Amniotic epithelial cell (primary cell): ENCODE measurements around the gene TAOK1.

Experiments
- DNase-seq: peaks from one replicate; pipeline ENCODE4 v3.0.0-alpha.2; 2010; ENCODE audit warnings: low read depth

Gene TAOK1

GRCh38 chr17:29379084-29379991, 10.8 kb upstream of the TAOK1 start:
- peak; percentile 90 for DNase-seq

- DNase-seq, result no peak
Observed at GRCh38 chr17:29383686-29384085, 6.5 kb upstream of the TAOK1 start.

- DNase-seq, result no peak
Observed at GRCh38 chr17:29384901-29385300, 5.3 kb upstream of the TAOK1 start.

DNA sequence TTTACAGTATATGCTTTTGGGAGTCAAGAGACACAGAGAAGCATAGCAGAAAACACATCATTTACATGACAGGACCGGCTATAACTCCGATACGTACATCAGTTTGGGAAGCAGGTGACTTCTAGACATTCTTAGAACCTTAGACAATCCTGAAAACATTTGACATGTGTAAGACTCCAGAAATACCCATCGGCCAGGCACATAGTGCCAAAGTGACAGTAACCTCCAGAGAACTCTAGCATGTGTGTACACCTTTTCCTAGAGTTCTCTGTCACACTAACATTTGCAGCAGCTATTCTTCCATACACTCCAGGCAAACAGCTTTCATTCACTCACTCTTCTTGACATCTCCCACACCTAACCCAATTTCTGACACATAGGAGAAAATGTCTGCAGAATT, 3.4 kb upstream of the TAOK1 start:
- DNase-seq, result no peak

- no peak for DNase-seq
Observed at GRCh38 chr17:29388937-29389336, 1.2 kb upstream of the TAOK1 start.

DNA sequence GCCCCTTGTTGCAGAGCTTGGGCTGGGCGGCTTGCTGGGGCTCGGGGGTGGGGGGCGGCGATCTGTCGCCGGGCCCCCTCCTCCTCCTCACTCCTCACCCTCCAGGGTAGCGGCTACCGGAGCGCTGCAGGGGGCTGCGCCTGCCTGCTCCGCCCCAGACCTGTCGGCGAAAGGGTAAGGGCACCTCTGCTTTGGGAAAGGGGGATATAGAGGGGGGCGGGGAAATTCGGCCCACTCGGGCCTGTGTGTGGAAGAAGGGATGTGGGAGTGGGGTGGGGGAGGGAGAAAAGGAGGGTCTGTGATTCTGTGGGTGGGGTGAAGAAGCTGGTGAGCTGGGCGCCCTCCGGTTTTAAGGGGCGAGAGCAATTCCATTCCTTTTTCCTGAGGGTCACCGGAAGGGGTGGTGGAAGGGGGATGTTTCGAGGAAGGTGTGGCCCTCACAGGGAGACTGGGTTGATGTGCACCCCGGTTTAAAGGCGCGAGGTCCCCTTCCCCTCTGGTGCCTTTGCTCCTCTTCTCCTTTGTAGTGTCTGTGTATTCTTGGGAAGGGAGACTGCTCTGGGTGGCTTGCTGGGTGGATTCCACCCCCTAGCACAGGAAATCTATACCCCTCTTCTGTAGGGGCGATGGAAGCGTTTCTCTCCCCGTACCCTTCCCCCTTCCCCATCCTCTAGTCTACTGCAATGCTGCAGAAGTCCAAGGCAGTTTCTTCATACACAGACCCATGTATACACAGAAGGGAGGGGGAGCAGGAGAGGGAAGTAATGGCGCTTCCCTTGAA, 878 bp downstream of the TAOK1 start:
- peak; percentile 62 for DNase-seq

DNA sequence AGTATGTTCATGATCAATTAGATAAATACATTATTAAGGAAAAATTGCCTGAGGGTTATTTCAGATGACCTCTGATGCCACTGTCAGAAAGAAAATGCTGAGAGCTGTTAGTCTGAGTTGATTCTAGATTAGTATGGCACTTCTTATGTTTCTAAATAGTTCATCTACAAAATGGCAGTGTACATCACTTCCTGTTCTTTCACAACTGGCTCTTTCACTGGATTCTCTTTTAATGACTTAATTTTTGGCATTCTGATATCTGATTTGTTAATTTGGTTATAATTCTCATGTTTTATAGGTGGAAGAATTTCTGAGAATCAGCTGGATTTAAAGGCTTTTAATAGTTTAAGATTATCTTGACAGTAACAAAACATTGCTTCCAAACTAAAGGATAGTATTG, 3.3 kb downstream of the TAOK1 start:
- peak; percentile 69 for DNase-seq

DNA sequence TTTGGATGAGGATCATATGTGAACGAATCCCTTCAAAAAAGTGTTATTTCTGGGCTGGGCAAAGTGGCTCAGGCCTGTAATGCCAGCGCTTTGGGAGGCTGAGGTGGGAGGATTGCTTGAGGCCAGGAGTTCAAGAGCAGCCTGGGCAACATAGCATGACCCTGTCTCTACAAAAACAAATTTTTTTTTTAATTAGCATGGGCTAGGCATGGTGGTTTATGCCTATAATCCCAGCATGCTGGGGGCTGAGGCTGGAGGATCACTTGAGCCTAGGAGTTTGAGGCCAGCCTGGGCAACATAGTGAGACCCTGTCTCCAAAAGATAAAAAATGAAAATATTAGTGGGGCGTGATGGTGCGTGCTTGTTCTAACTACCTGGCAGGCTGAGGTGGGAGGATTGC, 4.6 kb downstream of the TAOK1 start:
- no peak for DNase-seq

DNA sequence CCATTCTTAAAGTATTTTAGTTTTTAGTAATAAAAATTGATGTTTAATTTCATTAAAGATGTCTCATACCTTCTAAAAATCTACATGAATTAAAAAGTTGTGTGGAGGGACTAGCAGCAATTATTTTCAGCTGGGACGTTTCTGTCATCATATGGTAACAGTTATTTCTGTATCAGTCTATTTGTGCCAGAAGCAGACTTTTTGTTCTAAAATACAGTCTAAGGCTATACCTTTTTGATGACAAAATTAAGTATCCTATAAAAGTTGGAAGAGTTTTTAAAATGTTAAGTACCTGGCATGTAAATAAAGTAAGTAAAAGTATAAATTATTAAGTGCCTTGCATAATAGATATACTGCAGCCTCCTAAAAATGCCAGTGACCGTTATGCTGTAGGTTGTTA, 5.9 kb downstream of the TAOK1 start:
- DNase-seq, result no peak

DNA sequence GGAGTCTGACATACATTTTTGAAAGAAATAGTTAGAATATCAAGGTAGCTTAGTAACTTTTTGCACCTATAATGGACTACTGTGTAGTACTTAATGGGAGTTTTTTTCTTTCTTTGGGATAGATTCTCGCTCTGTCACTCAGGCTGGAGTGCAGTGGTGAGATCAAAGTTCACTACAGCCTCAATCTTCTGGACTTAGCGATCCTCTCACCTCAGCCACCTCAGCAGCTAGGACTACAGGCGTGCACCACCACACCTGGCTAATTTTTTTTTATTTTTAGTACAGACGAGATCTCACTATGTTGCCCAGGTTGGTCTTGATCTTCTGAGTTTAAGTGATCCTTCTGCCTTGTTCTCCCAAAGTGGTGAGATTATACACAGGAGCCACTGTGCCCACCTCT, 9.5 kb downstream of the TAOK1 start:
- DNase-seq, result no peak

DNA sequence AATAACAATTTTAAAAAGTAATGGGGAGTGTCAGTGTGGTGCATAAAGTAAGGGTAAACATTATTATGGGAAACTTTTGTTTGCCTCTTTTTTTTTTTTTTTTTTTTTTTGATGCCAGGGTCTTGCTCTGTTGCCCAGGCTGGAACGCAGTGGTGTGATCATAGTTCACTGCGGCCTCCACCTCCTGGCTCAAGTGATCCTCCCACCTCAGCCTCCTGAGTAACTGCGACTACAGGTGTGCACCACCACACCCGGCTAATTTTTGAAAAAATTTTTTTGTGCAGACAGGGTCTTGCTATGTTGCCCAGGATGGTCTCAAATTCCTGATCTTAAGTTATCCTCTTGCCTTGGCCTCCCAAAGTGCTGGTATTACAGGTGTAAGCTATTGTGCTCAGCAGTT, 10.7 kb downstream of the TAOK1 start:
- DNase-seq, result no peak

GRCh38 chr17:29401258-29401657, 11.1 kb downstream of the TAOK1 start:
- no peak for DNase-seq

GRCh38 chr17:29407856-29408255, 17.7 kb downstream of the TAOK1 start:
- DNase-seq, result peak; percentile 32

- no peak for DNase-seq
Observed at GRCh38 chr17:29409963-29410362, 19.8 kb downstream of the TAOK1 start.

DNA sequence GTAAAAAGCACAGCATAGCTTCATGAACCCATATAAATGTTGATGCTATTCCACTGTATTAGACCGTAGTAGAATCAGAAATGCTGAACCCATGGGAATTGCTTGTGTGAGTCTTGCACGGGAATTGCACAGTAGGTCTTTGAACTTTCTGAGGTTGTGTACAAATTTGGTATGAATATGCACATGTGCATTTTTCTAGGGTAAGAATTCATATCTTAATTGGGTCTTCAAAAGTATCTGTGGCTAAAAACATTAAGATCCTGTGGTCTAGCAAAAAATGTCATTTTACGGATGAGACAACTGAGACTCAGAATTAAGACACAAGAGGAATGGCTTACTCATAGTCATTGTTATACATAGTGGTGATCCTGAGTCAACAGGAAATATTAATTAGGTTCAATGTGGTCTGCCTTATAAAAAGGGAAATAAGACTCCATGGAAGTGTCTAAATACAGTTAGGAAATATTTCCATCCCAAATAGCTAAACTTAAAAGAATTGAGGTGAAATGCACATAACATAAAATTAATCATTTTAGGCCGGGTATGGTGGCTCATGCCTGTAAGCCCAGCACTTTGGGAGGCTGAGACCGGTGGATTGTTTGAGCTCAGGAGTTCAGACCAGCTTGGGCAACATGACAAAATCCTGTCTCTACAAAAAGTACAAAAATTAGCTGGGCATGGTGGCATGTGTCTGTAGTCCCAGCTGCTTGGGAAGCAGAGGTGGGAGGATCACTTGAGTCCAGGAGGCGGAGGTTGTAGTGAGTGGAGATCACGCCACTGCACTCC, 22.8 kb downstream of the TAOK1 start:
- peak; percentile 57 for DNase-seq

DNA sequence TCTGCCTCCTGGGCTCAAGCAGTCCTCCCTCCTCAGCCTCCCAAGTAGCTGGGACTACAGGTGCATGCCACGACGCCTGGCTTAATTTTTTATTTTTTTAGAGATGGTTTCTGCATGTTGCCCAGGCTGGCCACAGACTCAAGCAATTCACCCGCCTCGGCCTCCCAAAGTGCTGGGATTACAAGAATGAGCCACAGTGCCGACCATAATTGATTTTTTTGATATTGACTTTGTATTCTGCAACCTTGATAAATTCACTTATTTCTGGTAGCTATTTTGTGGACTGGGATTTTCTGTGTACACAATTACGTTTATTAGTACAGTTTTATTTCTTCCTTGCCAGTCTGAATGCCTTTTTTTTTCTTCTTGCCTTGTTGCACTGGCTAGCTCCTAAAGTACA, 30.0 kb downstream of the TAOK1 start:
- DNase-seq, result no peak

DNA sequence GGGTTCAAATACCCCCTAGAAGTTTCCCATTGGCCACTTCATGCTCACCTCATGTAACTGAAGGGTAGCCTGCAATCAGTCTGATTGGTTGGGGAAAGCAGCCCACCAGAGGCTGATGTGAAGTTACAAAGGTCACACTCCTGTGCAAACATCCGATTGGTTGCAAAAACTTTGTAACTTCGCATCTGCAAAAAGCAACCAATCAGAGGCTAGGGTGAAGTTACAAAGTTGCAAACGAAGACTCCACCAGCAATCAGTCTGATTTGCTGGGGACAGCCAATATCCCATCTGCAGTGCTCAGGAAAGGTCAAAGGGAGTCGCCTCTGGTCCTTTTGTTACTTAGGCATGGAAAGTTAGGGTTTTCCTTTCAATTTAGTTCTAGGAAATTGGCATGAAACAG, 40.1 kb downstream of the TAOK1 start:
- no peak for DNase-seq

GRCh38 chr17:29433541-29433940, 43.4 kb downstream of the TAOK1 start:
- no peak for DNase-seq

- no peak for DNase-seq
Observed at GRCh38 chr17:29434550-29434949, 44.4 kb downstream of the TAOK1 start.

DNA sequence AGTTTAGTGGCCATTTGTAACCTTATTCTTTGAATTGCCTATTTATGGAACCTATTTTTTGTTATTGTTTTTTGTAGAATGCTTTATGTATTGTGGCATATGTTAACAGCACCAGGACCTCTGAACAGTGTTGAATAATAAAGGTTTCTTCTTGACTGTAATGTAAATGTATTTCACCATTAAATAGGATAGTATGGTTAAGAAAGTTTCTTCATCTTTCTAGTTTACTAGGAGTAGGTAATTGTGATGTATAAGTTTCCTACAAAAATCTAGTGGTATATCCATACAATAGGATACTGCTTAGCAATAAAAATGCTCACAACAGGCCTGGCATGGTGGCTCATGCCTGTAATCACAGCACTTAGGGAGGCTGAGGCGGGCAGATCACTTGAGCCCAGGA, 52.3 kb downstream of the TAOK1 start:
- no peak for DNase-seq

DNA sequence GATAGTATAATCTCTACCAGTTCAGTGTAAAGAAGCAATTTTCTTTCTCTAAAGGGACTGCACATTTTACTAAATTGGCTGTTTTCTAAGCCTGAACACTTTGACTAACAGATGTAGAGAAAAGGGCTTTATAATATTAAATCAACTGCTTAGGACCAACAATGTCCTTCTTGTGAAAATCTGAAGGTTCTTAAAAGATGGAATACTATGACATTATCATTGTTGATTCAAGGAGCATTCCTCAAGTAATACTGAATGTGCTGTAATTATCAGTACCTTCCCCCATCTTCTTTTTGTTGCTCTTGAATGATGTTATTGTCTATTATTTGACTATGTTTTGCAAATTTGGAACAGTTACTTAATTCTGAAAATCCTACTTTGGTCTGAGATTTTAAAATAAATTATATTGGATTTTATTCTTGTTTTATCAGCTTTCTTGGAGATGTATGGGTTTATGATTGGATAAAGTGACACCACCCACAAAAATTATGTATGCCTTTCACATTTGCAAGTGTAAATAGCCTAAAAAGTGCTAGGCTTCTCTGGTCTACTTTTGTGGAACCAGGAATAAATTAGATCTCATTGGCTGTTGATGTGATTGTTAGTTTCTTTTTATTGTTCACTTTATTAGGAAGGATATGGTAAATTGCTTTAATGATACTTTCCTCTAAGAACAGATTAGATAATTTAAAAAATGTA, 53.0 kb downstream of the TAOK1 start:
- DNase-seq, result no peak

DNA sequence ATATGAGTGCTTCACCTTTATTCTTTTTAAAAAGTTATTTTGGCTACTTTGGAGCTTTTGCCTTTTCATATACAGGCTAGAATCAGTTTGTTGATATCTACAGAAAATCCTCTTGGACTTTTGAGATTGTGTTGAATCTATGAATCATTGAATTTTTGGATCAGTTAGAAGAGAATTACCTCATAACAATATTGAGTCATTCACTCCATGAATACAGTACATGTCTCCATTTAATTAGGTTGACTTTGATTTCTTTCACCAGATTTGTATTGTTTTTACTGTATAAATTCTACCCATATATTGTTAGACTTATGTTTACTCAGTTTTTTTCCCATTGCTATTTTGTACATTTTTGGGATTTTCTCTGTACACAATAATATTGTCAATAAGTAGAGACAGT, 54.4 kb downstream of the TAOK1 start:
- peak; percentile 66 for DNase-seq
